RPMI8226 (cell line): ENCODE results near the gene MSRB1.

Experiments used
- DNase-seq: peaks from one replicate; pipeline ENCODE4 v3.0.0-alpha.2; 2015

The MSRB1 gene

DNA sequence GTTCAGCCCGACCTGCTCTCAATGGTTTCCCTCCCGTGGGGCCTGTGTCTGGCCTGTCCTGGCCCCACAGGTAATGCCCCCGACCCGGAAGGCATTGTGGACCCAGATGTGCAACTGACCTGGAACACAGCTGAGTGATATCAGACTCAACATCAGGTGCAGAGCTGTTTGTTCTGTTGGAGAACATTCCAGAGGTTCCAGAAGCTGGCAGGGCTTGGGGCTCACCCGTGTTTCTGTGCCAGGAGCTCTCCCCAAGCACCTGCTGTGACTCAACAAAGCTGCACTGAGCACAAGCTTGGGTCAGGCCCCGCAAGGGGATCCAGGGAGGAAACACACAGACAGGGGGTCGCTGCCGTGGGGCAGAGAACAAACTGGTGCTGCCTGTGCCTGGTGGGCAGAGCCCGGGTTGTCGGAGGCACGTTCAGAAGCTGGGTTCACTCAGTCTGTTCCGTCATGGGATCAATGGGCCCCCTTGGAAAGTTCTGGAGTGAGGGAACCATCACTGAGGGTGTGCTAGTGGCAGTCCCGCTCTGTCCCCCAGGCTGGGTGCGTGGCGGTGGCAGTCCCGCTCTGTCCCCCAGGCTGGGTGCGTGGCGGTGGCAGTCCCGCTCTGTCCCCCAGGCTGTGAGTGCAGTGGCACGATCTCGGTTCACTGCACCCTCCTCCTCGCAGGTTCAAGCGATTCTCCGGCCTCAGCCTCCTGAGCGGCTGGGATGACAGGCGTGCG lies 46.9 kb downstream of the MSRB1 start:
- DNase-seq: no peak

DNA sequence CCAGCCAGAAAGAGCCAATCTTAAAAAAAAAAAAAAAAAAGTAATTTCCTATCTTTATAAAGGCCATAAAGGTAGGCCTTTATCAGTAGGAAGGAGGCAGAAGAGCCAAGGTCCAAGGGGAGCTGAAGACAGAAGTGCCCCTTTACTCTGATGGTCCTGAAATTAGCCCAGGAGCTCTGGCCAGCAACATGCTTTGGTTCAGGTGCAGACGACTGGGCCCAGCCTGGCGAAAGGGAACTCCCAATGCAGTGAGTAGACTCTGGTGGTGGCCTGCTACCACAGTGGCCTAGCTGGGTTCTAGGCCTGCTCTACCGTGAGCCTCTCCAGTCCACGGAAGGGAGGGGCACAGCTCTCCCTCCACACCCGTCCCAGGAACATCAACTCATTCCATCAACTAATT lies 47.9 kb downstream of the MSRB1 start:
- DNase-seq: no peak

DNA sequence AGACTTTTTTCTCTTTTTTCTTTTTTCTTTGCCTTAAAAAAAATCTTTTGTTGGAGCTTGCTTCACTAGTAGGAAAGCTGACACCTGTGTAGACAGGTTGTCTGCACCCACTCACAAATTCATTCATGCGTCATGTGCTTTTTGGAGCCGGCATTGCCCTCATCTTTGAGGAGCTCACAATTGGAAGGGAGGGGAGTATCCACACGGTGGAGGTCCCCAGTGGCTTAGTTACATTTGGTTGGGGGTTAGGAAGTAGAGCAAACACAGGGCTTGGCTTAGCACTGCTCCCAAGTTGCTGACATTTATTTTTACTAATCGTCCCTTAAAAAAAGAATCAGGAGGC lies 52.3 kb downstream of the MSRB1 start:
- no peak for DNase-seq

DNA sequence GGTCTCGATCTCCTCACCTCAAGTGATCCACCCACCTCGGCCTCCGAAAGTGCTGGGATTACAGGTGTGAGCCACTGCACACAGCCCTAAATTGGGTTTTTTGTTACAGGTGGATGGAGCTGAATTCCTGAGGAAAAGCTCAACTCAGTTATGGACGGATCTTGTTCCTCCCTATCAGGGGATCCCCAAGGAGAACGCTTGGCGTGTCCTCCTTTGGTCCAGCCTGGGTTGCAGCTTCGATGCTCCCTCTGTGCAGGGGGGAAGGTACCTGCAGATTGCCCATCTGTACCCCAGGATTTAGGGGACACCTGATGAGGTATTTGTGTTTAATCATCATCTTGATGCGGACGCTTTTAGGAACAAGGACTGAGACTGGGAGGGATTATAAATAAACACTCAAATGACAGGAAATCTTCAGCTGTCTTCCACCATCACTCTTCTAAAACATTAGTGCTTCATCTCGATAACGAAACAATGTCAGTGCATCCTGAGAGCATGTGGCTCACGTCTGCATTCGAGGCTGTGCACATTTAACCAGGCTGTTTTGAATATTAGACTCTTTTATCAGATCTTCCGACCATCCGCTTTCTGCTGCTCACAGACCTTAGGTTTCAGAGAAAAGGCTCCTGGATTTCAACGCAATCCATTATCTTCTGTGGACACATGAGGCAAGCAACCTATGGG lies 52.8 kb downstream of the MSRB1 start:
- DNase-seq: no peak
